Hematopoietic multipotent progenitor cell treated with erythropoietin and hydrocortisone succinate and interleukin-3 and kit ligand, for 4 days (in vitro differentiated cells): Measurements from ENCODE around the gene CACNA1B.

ENCODE experiments used
- DNase-seq: peaks from one replicate; pipeline ENCODE4 v3.0.0-alpha.2; 2015

The CACNA1B gene

GRCh38 chr9:137877506-137878122, at the start of gene CACNA1B:
Gene CACNA1B, plus strand, starts transcription at chr9:137877782. Its CDS starts 152 bp downstream, at chr9:137877934.
- peak; percentile 37 for DNase-seq

DNA sequence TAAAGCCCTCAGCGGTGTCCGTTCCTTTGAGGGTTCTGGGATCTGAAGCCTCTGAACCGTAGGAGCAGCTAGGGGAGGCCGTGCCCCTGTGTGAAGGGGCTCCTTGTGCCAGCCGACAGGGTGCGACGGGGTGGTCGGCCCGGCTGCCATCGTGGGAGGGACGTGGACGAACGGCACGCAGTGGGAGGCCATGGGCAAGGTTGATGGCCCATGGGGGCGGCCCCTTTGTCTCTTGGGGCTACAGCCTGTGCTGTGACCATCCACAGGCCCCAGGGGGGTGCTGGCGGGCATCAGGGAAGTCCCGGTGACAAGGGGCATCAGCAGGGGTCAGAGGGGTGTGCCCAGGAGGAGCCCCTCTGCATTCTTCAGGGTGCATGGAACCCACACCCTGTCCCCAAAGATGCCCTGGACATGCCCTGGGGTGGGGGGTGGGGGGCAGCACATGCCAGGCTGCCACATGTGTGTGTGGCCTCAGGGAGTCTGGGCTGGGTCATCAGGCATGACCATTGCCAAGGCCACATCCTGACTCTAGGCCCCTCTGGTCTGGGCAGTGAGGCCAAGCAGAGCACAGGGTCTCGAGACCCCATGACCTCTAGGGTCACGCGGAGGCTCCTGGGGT, 49.6 kb upstream of the CACNA1B start:
- DNase-seq, result no peak

DNA sequence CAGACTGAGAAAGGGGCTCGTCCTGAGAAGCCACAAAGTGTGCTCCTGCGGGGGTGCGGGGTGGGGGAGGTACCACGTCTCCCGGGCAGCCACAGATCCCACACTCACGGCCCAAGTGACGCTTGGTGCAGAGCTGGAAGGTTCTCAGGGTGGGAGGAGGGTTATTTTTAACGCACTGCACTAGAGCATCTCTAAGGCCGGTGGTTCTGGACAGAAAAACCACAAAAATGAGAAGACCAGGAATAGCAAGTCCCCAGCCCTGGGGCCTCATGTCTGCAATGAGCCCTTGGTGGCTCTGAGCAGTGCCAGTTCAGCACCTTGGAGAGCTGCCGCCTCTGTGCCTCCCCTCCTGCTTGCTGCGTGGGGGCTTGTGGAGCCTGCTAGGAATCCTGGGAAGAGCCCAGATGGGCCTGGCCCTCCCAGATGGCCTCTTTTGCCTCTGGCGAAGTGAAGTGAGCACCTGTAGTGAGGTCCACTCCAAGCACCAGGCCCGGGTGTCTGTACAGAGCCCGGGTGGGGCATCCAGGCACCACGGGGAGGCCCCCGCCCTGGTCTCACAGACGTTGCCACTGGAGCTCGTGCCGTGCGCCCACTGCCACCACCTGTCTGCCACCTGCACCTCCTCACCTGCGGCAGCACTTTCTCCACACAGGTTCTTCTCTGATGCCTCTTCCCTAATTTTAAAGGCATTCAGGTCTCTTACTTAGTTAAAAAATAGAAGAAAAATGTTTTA, 48.9 kb upstream of the CACNA1B start:
- peak; percentile 60 for DNase-seq

GRCh38 chr9:137829260-137829996, 48.2 kb upstream of the CACNA1B start:
- no peak for DNase-seq

GRCh38 chr9:137832191-137832700, 45.3 kb upstream of the CACNA1B start:
- peak; percentile 48 for DNase-seq

DNA sequence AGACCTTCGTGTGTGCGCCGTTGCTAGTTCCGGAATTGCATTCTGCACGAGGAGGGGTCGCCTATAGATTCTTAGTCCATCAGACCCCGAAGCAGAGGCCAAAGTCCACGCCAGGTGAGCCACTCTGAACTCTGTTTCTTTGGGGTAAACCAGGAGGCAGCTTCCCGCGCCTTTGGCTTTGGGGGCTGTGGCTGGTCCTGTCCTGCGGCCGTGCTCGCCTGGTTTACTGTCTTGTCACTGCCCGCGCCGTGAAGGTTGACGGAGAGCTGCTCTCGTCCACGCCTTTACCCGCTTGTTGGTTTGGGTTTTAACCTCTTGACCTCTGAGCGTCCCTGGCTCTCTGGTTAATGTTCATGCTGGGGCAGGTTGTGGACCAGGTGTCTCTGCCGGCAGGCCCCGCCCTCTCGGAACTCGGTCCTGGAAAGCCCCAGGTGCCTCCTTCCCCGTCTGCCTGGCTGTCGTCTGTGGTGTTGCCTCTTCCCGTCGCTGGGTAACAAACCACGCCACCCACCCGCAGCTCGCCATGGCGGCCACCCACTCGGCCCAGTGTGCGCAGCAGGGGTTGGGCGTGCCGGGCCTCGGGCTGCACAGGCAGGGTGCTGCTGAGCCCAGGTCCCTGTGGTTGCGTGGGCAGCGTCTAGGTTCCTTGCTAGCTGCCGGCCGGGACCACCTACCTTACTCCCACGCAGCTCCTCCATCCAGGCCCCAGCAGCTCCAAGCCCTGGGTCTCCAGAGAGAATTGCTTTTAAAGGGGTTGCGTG, 44.6 kb upstream of the CACNA1B start:
- no peak for DNase-seq

GRCh38 chr9:137833721-137834613, 43.6 kb upstream of the CACNA1B start:
- no peak for DNase-seq

DNA sequence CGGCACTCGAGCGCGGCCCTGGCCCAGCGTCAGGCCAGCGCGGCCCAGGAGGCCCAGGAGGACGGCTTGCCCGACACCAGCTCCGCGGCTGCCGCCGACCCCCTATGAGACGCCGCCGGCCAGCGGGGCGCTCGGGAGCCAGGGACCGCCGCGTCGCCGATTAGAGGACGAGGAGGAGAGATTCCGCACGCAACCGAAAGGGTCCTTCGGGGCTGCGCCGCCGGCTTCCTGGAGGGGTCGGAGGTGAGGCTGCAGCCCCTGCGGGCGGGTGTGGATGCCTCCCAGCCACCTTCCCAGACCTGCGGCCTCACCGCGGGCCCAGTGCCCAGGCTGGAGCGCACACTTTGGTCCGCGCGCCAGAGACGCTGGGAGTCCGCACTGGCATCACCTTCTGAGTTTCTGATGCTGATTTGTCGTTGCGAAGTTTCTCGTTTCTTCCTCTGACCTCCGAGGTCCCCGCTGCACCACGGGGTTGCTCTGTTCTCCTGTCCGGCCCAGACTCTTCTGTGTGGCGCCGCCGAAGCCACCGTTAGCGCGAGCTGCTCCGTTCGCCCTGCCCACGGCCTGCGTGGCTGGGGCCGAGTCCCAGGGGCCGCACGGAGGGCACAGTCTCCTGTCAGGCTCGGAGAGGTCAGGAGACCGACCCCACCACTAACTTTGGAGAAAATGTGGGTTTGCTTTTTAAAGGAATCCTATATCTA, 42.6 kb upstream of the CACNA1B start:
- no peak for DNase-seq

DNA sequence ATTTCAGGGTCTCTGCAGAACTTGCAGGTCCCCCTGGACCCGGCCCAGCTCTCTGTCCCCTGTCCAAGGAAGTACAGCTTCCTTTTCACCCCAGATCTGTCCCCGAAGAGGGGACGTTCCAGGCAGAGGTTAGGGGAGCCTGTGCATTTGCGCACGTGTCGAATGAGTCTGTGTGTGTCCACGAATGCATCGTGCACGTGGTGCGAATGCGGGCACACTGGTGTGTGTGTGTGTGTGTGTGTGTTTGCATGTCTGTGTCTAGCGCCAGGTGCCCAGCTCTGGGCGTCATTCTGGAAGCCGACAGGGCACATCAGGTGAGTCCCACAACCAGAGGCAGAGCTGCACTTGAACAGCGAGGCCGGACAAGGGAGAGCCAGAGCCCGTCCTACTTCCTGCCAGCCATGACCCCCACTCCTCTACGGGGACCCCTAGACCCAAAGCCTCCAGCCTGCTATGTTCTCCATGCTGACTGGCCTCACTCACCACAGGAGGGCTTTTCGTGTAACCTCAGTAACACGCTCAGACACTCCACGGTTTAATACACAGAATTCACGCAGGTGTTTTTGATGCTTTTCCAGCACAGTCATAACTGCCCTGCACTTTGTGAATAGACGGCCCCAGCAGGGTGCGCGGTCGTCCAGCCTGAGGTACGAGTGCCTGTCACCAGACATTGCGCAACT, 41.3 kb upstream of the CACNA1B start:
- DNase-seq, result no peak

DNA sequence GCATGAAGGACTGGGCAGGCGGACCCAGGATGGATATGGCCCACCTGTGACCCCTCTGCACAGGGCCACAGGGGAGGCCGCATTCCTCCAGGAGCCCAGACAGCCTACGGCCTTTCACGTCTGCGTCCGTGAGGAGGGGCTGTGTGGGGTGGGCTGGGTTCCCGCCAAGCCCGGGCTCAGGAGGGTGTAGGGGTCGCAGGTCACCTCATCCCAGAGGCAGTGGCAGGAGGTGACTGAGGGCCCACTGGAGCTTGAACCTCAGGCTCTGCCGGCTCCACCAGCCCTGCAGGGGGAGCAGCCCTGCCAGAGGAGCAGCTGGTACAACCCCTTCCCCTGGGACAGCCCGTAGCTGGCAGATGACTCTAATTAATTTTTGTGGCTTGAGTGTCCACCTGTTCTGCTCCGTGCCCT, 40.7 kb upstream of the CACNA1B start:
- DNase-seq, result no peak

- no peak for DNase-seq
Observed at GRCh38 chr9:137837345-137838278, 40.0 kb upstream of the CACNA1B start.

DNA sequence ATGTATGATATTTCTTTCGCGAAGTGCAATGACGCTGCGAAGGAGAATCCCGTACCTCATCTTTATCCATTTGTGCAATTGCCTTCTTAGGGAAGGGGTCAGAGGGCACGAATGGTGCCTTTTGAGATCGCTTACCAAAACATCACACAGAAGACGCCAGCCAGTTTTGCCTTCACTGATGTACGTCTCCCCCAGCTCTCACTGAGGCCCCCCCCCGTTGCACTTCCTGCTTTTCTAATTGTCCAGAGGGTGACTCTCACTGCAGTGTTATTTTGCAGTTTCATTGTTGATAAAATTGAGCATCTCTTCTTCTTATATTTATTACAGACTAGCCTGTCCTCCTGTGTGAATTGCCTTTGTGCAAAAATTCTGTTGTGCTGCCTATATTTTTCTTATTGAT, 39.0 kb upstream of the CACNA1B start:
- DNase-seq, result no peak

DNA sequence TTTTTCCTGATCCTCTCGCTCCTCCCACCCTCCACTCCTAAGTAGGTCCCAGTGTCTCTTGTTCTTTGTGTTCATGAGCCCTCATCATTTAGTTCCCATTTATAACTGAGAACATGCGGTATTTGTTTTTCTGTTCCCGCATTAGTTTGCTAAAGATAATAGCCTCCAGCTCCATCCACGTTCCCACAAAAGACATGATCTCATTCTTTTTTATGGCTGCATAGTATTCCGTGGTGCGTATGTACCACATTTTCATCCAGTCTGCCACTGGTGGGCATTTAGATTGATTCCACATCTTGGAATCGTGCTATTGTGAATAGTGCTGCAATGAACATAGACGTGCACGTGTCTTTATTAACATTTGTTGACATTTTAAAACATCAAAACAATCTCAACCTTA, 34.2 kb upstream of the CACNA1B start:
- no peak for DNase-seq

GRCh38 chr9:137851516-137852267, 25.9 kb upstream of the CACNA1B start:
- peak; percentile 54 for DNase-seq

GRCh38 chr9:137853392-137853995, 24.1 kb upstream of the CACNA1B start:
- no peak for DNase-seq

DNA sequence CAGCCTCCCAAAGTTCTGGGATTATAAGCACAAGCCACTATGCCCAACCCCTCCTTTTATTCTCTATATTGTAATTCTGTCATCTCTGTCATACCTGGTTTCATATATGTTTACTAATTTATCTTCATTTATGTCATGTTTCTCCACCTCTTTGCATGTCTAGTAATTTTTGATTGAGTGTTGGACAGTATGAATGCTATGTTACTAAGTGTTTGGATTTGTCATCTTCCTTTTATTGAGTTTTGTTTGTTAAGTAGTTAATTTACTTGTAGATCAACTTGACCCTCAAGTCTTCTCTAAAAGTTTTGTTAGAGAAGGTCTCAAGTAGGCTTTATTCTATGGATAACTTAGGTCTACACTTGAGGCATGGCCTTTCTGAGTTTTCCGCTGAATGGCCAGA, 17.2 kb upstream of the CACNA1B start:
- DNase-seq, result no peak

DNA sequence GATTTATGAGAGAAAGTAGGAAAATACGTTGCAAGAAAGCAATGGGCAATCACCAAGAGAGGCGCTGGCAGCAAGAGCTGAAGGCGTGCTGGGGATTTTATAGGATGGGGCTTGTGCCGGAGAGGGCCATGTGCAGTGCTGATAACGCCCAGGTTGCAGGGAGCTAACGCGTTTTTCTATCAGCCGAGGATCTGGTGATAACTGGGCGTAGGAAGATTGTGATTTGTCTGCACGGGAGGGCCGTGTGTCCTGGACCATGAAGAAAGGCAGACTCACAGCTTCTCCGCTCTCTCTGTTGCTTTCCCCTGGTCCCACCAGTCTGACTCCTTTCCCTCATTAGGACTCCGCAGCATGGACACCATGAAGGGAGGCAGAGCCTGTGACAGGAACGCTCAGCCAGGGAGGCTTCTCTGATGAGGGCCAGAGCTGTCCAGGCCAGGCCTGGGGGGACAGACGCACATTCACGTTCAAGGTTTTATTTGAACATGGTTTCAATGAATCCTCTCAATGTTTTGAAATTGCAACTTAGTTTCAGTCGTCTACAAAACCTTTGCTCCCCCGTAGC, 11.9 kb upstream of the CACNA1B start:
- no peak for DNase-seq
